Dedifferentiated amniotic fluid mesenchymal stem cell (primary cell): ENCODE data around the gene WDR20.
A peak's percentile ranks its signal among the peaks of the same experiment; 100 is the strongest.
"Not testable (repeated sequence)": the region's sequence is repeated elsewhere in the genome, so short reads cannot be mapped to it uniquely, and the experiment has no call there.

Experiments
- DNase-seq: peaks from one replicate; pipeline ENCODE4 v3.0.0-alpha.2; 2016; ENCODE audit errors: extremely low spot score

Gene WDR20

GRCh38 chr14:102171173-102172020 lies 31.7 kb downstream of the WDR20 start:
- no peak for DNase-seq

- not testable (repeated sequence) for DNase-seq
Measured at GRCh38 chr14:102172021-102172272, 32.2 kb downstream of the WDR20 start.

GRCh38 chr14:102172721-102173120 lies 33.0 kb downstream of the WDR20 start:
- not testable (repeated sequence) for DNase-seq

GRCh38 chr14:102177161-102177560 lies 37.5 kb downstream of the WDR20 start:
- no peak for DNase-seq

GRCh38 chr14:102178806-102179205 lies 39.1 kb downstream of the WDR20 start:
- DNase-seq = no peak

GRCh38 chr14:102180248-102180998 lies 40.7 kb downstream of the WDR20 start:
- DNase-seq = no peak

GRCh38 chr14:102181187-102181586 lies 41.5 kb downstream of the WDR20 start:
- DNase-seq = no peak

- DNase-seq = no peak
Measured at GRCh38 chr14:102182190-102182589, 42.5 kb downstream of the WDR20 start.

GRCh38 chr14:102182936-102183619 lies 43.4 kb downstream of the WDR20 start:
- no peak for DNase-seq

- DNase-seq = no peak
Measured at GRCh38 chr14:102183886-102184285, 44.2 kb downstream of the WDR20 start.

- DNase-seq = no peak
Measured at GRCh38 chr14:102184316-102185035, 44.8 kb downstream of the WDR20 start.

- DNase-seq = no peak
Measured at GRCh38 chr14:102185360-102185759, 45.7 kb downstream of the WDR20 start.

- peak; percentile 80 for DNase-seq
Measured at GRCh38 chr14:102187044-102187443, 47.3 kb downstream of the WDR20 start.

- DNase-seq = no peak
Measured at GRCh38 chr14:102187568-102188001, 47.9 kb downstream of the WDR20 start.

GRCh38 chr14:102188187-102188586 lies 48.5 kb downstream of the WDR20 start:
- no peak for DNase-seq

GRCh38 chr14:102189874-102190273 lies 50.2 kb downstream of the WDR20 start:
- no peak for DNase-seq

GRCh38 chr14:102192840-102193502 lies 53.3 kb downstream of the WDR20 start:
- DNase-seq = no peak

GRCh38 chr14:102194856-102195255 lies 55.2 kb downstream of the WDR20 start:
- DNase-seq = no peak

GRCh38 chr14:102195446-102195845 lies 55.7 kb downstream of the WDR20 start:
- DNase-seq = no peak

GRCh38 chr14:102196039-102196901 lies 56.6 kb downstream of the WDR20 start:
- no peak for DNase-seq

GRCh38 chr14:102196902-102197230 lies 57.2 kb downstream of the WDR20 start:
- no peak for DNase-seq
